Activated naive CD4-positive, alpha-beta T cell treated with anti-CD3 and anti-CD28 coated beads, Interleukin-2, amount 50 U/mL, for 24 hours (primary cell): Measurements from ENCODE around the gene GAB2.

ENCODE experiments used
- H3K27ac Mint-ChIP-seq: one replicate; pipeline ENCODE4 v1.8.0; 2021; ENCODE audit warnings: mild to moderate bottlenecking, mixed read lengths
- H3K27me3 Mint-ChIP-seq: one replicate; pipeline ENCODE4 v1.8.0; 2021; ENCODE audit warnings: mixed read lengths
- H3K36me3 Mint-ChIP-seq: one replicate; pipeline ENCODE4 v1.8.0; 2021; ENCODE audit warnings: mixed read lengths
- H3K4me1 Mint-ChIP-seq: one replicate; pipeline ENCODE4 v1.8.0; 2021; ENCODE audit warnings: mixed read lengths
- H3K4me3 Mint-ChIP-seq: one replicate; pipeline ENCODE4 v1.8.0; 2021; ENCODE audit warnings: mild to moderate bottlenecking, mixed read lengths
- H3K9me3 Mint-ChIP-seq: one replicate; pipeline ENCODE4 v1.8.0; 2021; ENCODE audit warnings: mixed read lengths

GAB2 gene

GRCh38 chr11:78262238-78262637 is 155.4 kb downstream of the GAB2 start:
- no peaks in the 10 kb centered on the region for H3K9me3 Mint-ChIP-seq
- H3K27me3 Mint-ChIP-seq = no peaks in the 10 kb centered on the region
- no peaks in the 10 kb centered on the region for H3K4me1 Mint-ChIP-seq
- no peaks in the 10 kb centered on the region for H3K36me3 Mint-ChIP-seq
- H3K27ac Mint-ChIP-seq = no peak overlapping the region
- no peak overlapping the region for H3K4me3 Mint-ChIP-seq

DNA sequence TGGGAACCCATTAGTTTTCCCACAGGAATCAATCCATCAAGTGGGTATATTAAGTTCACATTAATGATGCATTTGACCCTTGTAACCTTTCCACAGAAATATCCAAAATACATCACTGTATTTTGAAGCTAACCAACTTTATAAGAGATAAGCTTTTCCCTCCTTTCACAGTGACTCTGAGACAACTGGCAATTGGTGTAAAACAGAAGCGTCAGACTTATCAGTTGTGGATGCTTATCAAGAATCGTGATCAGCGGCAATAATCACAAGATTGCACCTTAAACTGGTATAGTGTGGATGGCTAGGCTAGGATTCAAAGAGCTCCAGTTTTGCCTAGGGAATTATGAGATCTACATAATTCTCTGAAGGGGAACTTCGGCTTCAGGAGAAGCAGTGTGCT is 155.8 kb downstream of the GAB2 start:
- H3K27ac Mint-ChIP-seq = no peak overlapping the region
- H3K9me3 Mint-ChIP-seq = no peaks in the 10 kb centered on the region
- no peak overlapping the region for H3K4me3 Mint-ChIP-seq
- H3K4me1 Mint-ChIP-seq = no peaks in the 10 kb centered on the region
- no peaks in the 10 kb centered on the region for H3K36me3 Mint-ChIP-seq
- H3K27me3 Mint-ChIP-seq = no peaks in the 10 kb centered on the region

GRCh38 chr11:78261367-78261766 is 156.3 kb downstream of the GAB2 start:
- Mint-ChIP-seq H3K27me3 (no peaks in the 10 kb centered on the region), H3K9me3 (no peaks in the 10 kb centered on the region), H3K36me3 (no peaks in the 10 kb centered on the region), H3K4me1 (no peaks in the 10 kb centered on the region), H3K27ac (no peak overlapping the region), H3K4me3 (no peak overlapping the region)

- H3K9me3 Mint-ChIP-seq = no peaks in the 10 kb centered on the region
- H3K36me3 Mint-ChIP-seq = no peaks in the 10 kb centered on the region
- H3K4me1 Mint-ChIP-seq = no peaks in the 10 kb centered on the region
- H3K27ac Mint-ChIP-seq = no peak overlapping the region
- H3K27me3 Mint-ChIP-seq = no peaks in the 10 kb centered on the region
- H3K4me3 Mint-ChIP-seq = no peak overlapping the region
These were observed 157.7 kb downstream of the GAB2 start for GRCh38 chr11:78259777-78260487.

GRCh38 chr11:78257654-78258053 is 160.0 kb downstream of the GAB2 start:
- H3K4me1 Mint-ChIP-seq = no peaks in the 10 kb centered on the region

GRCh38 chr11:78256962-78257361 is 160.7 kb downstream of the GAB2 start:
- Mint-ChIP-seq H3K4me3 (no peak overlapping the region), H3K27me3 (no peaks in the 10 kb centered on the region), H3K27ac (no peak overlapping the region), H3K9me3 (no peaks in the 10 kb centered on the region), H3K4me1 (no peaks in the 10 kb centered on the region), H3K36me3 (no peaks in the 10 kb centered on the region)

More at GRCh38 chr11:78257654-78258053, 160.0 kb downstream of the GAB2 start:
- no peak overlapping the region for H3K4me3 Mint-ChIP-seq
- H3K9me3 Mint-ChIP-seq = no peaks in the 10 kb centered on the region
- no peaks in the 10 kb centered on the region for H3K36me3 Mint-ChIP-seq
- H3K27me3 Mint-ChIP-seq = no peaks in the 10 kb centered on the region
- no peak overlapping the region for H3K27ac Mint-ChIP-seq

DNA sequence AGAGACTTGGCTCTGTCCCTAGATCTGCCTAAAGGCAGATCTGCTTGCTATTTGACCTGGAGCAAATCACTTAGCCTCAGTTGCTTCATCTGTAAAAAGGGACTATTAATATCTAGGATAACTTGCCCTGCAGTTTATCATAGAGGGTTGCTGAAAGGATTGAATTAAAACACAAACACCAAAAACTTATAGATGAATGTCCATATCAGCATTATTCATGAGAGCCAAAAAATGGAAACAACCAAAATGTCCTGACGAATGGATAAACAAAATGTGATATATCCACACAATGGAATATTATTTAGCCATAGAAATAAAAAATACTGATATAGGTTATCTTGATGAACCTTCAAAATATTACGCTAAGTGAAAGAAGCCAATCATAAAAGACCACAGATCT is 161.7 kb downstream of the GAB2 start:
- Mint-ChIP-seq H3K36me3 (no peaks in the 10 kb centered on the region), H3K4me1 (no peaks in the 10 kb centered on the region), H3K27ac (no peak overlapping the region), H3K4me3 (no peak overlapping the region), H3K9me3 (no peaks in the 10 kb centered on the region), H3K27me3 (no peaks in the 10 kb centered on the region)

DNA sequence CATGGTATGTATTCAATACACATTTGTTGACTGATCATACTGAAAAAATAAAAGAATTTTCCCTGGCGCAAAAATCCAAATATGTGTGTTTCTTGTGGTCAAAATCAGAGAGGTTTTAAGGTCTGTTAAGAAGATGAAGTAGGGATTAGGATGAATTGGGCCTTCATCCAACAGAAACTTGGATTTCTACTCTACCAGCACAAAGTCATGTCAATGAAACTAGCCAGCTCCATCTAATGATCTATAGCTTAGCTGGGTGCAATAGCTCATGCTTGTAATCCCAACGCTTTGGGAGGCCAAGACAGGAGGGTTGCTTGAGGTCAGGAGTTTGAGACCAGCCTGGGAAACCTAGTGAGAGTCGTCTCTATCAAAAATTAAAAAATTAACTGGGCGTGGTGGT is 163.4 kb downstream of the GAB2 start:
- Mint-ChIP-seq H3K9me3 (no peaks in the 10 kb centered on the region), H3K27ac (no peak overlapping the region), H3K4me3 (no peak overlapping the region), H3K36me3 (no peaks in the 10 kb centered on the region), H3K27me3 (no peaks in the 10 kb centered on the region), H3K4me1 (no peaks in the 10 kb centered on the region)

DNA sequence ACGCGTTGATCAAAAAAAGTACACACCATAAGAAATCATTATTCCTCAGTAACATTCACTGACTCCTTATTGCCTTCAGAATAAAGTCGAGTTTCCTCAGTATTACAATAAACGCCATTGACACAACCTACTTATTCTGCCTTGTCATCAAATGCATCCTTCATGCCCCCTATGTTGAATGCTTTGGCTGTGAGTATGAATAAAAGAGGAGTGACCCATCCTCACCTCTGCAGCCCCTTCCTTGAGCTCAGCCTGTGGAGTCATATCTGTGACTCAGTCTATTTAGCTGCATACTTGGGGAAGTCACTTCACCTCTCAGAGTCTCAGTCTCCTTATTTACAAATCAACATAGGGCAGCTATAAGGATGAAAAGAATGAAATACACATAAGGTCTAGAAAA is 163.8 kb downstream of the GAB2 start:
- Mint-ChIP-seq H3K4me1 (no peaks in the 10 kb centered on the region), H3K27me3 (no peaks in the 10 kb centered on the region), H3K27ac (no peak overlapping the region), H3K4me3 (no peak overlapping the region), H3K36me3 (no peaks in the 10 kb centered on the region), H3K9me3 (no peaks in the 10 kb centered on the region)

DNA sequence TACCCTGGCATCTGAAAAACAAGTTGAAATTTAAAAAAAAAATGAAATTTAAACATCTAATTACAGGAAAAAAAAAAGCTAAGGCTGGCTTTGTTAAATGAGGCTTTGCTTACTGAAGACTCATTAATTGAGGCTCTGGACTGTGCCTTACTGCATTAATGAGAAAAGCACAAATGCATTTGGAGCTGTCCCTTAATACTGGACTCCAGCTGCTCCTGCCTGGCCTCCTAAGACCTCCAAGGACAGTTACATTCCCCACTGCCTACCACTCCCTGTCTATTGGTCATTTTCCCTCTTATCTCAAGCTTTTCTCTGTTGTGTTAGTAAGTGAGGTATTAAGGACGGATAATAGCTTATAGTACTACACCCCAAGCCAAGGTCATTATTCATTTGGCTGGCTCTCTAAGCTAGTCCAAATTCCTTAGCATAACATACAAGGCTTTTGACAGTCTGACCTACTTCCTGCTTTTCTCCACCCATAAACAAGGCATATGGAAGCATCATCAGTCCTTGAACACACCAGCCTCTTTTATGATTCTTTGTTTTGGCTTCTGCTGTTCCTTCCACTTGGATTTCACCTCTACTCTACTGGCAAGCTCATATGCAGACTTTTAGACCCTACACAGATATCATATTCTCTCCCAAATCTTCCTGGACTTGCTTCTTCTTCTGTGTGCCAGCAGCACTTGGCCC is 166.4 kb downstream of the GAB2 start:
- Mint-ChIP-seq H3K27ac (no peak overlapping the region), H3K9me3 (no peaks in the 10 kb centered on the region), H3K4me1 (no peaks in the 10 kb centered on the region), H3K36me3 (no peaks in the 10 kb centered on the region), H3K27me3 (no peaks in the 10 kb centered on the region), H3K4me3 (no peak overlapping the region)

- Mint-ChIP-seq H3K9me3 (no peaks in the 10 kb centered on the region), H3K4me1 (no peaks in the 10 kb centered on the region), H3K36me3 (no peaks in the 10 kb centered on the region), H3K27me3 (no peaks in the 10 kb centered on the region), H3K4me3 (no peak overlapping the region), H3K27ac (no peak overlapping the region)
These were observed 167.5 kb downstream of the GAB2 start for GRCh38 chr11:78250099-78250498.

GRCh38 chr11:78248903-78249302 is 168.7 kb downstream of the GAB2 start:
- Mint-ChIP-seq H3K27ac (no peak overlapping the region), H3K4me3 (no peak overlapping the region), H3K36me3 (no peaks in the 10 kb centered on the region), H3K27me3 (no peaks in the 10 kb centered on the region), H3K9me3 (no peaks in the 10 kb centered on the region), H3K4me1 (no peaks in the 10 kb centered on the region)

- Mint-ChIP-seq H3K4me3 (no peak overlapping the region), H3K27me3 (no peaks in the 10 kb centered on the region), H3K9me3 (no peaks in the 10 kb centered on the region), H3K36me3 (no peaks in the 10 kb centered on the region), H3K27ac (no peak overlapping the region), H3K4me1 (no peaks in the 10 kb centered on the region)
These were observed 169.4 kb downstream of the GAB2 start for GRCh38 chr11:78248191-78248590.

DNA sequence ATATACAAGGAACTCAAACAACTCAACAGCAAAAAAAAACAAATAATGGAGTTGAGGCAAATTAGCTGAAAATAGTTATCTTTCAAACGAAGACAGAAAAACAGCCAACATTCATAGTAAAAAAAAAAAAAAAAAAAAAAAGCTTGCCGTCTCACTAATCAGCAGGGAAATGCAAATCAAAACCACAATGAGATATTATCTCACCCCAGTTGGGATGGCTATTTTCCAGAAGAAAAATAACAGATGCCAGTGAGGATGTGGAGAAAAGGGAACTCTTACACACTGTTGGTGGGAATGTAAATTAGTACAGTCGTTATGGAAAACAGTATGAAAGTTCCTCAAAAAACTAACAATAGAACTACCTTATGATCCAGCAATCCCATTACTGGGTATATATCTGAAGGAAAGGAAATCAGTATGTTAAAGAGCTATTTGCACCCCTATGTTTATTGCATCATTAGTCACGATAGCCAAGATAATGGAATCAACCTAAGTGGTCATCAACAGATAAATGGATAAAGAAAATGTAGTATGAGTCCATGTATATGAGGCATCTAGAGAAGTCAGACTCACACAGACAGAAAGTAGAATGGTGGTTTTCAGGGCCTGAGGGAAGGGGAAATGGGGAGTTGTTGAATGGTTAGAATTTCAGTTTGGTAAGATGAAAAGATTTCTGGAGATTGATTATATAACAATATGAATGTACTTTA is 172.9 kb downstream of the GAB2 start:
- Mint-ChIP-seq H3K4me3 (no peak overlapping the region), H3K27me3 (no peaks in the 10 kb centered on the region), H3K36me3 (peaks cover 7% of the 10 kb centered on the region), H3K4me1 (no peaks in the 10 kb centered on the region), H3K9me3 (peaks cover 8% of the 10 kb centered on the region), H3K27ac (no peak overlapping the region)

DNA sequence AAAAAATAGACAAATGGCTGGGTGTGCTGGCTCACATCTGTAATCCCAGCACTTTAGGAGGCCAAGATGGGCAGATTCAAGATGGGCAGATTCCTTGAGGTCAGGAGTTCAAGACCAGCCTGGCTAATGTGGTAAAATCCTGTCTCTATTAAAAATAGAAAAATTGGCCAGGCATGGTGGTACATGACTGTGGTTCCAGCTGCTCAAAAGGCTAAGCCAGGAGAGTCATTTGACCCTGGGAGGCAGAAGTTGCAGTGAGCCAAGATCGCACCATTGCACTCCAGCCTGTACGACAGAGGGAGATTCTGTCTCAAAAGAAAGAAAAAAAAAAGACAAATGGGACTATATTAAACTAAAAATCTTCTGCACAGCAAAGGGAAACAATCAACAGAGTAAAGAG is 173.5 kb downstream of the GAB2 start:
- H3K27me3 Mint-ChIP-seq = no peaks in the 10 kb centered on the region
- peaks cover 8% of the 10 kb centered on the region for H3K9me3 Mint-ChIP-seq
- H3K4me3 Mint-ChIP-seq = no peak overlapping the region
- no peaks in the 10 kb centered on the region for H3K4me1 Mint-ChIP-seq
- no peak overlapping the region for H3K27ac Mint-ChIP-seq
- H3K36me3 Mint-ChIP-seq = peaks cover 7% of the 10 kb centered on the region

DNA sequence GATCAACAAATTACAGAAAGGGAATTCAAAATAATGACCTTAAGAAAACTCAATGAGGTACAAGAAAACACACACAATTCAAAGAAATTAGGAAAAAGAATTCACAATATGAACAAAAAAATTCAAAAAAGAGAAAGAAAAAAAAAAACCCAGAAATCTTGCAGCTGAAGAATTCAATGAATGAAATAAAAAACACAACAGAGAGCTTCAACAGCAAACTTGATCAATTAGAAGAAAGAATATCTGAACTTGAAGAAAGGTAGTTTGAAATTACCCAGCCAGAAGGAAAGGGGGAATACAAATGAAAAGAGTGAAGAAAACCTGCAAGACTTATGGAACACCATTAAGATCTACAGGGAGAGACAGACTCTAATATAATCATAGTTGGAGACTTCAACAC is 176.1 kb downstream of the GAB2 start:
- Mint-ChIP-seq H3K36me3 (peaks cover 12% of the 10 kb centered on the region), H3K27ac (no peak overlapping the region)

More for the DNA sequence above, 176.1 kb downstream of the GAB2 start:
- Mint-ChIP-seq H3K9me3 (peaks cover 18% of the 10 kb centered on the region), H3K4me3 (no peak overlapping the region), H3K4me1 (no peaks in the 10 kb centered on the region), H3K27me3 (no peaks in the 10 kb centered on the region)
